Epithelial cell of esophagus (primary cell): ENCODE measurements around the gene RAPGEF5.
A peak's percentile ranks its signal among the peaks of the same experiment; 100 is the strongest.

Experiments
- DNase-seq: peaks from one replicate; pipeline ENCODE4 v3.0.0; 2010; ENCODE audit warnings: low read depth
- H3K4me3 ChIP-seq: 2 replicates; pipeline ENCODE4 v1.5.1; 2011; ENCODE audit warnings: mild to moderate bottlenecking, low read length, control low read depth
- CTCF ChIP-seq: IDR thresholded peaks from 2 replicates; pipeline ENCODE4 v1.5.1; 2011; ENCODE audit warnings: low read depth, mild to moderate bottlenecking, low read length, control low read depth, inconsistent platforms; ENCODE audit not compliant: insufficient read depth; ENCODE audit errors: missing control alignments

The RAPGEF5 gene

GRCh38 chr7:22356701-22357310 lies at the start of gene RAPGEF5:
Gene RAPGEF5, minus strand, starts transcription at chr7:22357154. Its CDS starts 94 bp downstream, at chr7:22357060.
- peak within 1 kb of the TSS; percentile 52 for H3K4me3 ChIP-seq
- TF ChIP-seq CTCF: no peak
- peak; percentile 81 for DNase-seq

- no peak for DNase-seq
- H3K4me3 ChIP-seq: no peak overlapping the region
- TF ChIP-seq CTCF: no peak
Measured at GRCh38 chr7:22406715-22407114, 49.8 kb upstream of the RAPGEF5 start.

- no peak overlapping the region for H3K4me3 ChIP-seq
- TF ChIP-seq CTCF: no peak
- DNase-seq: no peak
Measured at GRCh38 chr7:22404421-22405023, 47.6 kb upstream of the RAPGEF5 start.

- no peak for TF ChIP-seq CTCF
- DNase-seq: no peak
- no peak overlapping the region for H3K4me3 ChIP-seq
Measured at GRCh38 chr7:22403344-22403743, 46.4 kb upstream of the RAPGEF5 start.

- DNase-seq: no peak
- no peak for TF ChIP-seq CTCF
Measured at GRCh38 chr7:22402250-22402649, 45.3 kb upstream of the RAPGEF5 start.

GRCh38 chr7:22400936-22401553 lies 44.1 kb upstream of the RAPGEF5 start:
- no peak for TF ChIP-seq CTCF
- no peak overlapping the region for H3K4me3 ChIP-seq
- no peak for DNase-seq

More at GRCh38 chr7:22402250-22402649, 45.3 kb upstream of the RAPGEF5 start:
- H3K4me3 ChIP-seq: no peak overlapping the region
